Suprapubic skin (tissue), 3 donors: ENCODE results near the gene UCMA.

ENCODE experiments used
- CTCF ChIP-seq, 2 donors: fragments of 200-600 bp in 1 of 2; fragments of 450-650 bp in 1 of 2; sonication (generic) in 1 of 2; IDR thresholded peaks; one replicate each; pipeline ENCODE4 v1.5.1; 2016 to 2019; ENCODE audit warnings: antibody characterized with exemption in 2 of 2, mild to moderate bottlenecking in 1 of 2, moderate library complexity in 1 of 2
- POLR2AphosphoS5 ChIP-seq, 3 donors: sonication (generic); formaldehyde crosslinking; IDR thresholded peaks; one replicate each; pipeline ENCODE4 v1.6.1; 2017; ENCODE audit warnings: antibody characterized with exemption in 3 of 3

GRCh38 chr10:13257621-13258140, 23.5 kb upstream of the UCMA start:
- TF ChIP-seq CTCF (IDR thresholded peaks at IDR 0.05) (no peak), POLR2AphosphoS5 (IDR thresholded peaks at IDR 0.05) (no peak)
